BJ (cell line): ENCODE data around the gene RRBP1. TPM values are rescaled to one million over a fixed set of nuclear protein-coding genes. Genes with fewer than 3 reads are reported as not detected.

ENCODE experiments used
- CTCF ChIA-PET: fragments of 350-600 bp; formaldehyde crosslinking; extraction: SDS; loops from one replicate; lab custom pipeline; 2021; ENCODE audit warnings: antibody characterized with exemption, inconsistent platforms; lab: Yijun Ruan, JAX
- POLR2A ChIA-PET: fragments of 300-600 bp; sonication (Branson Sonifier 250); formaldehyde crosslinking; extraction: SDS; loops from one replicate; lab custom pipeline; 2021; ENCODE audit warnings: antibody characterized with exemption; lab: Charles Lee
- DNase-seq: peaks from one replicate; pipeline ENCODE4 v3.0.0-alpha.2; 2011; ENCODE audit warnings: low read depth
- H3K27me3 ChIP-seq: 2 replicates; pipeline ENCODE4 v1.6.0; 2011; ENCODE audit warnings: low read length; ENCODE audit not compliant: control insufficient read depth, insufficient read depth
- H3K36me3 ChIP-seq: 2 replicates; pipeline ENCODE4 v1.5.1; 2011; ENCODE audit warnings: low read length; ENCODE audit not compliant: control insufficient read depth, insufficient read depth
- H3K4me3 ChIP-seq: 2 replicates; pipeline ENCODE4 v1.5.1; 2011; ENCODE audit warnings: low read depth, mild to moderate bottlenecking, control low read depth, low read length
- polyA plus RNA-seq: library from polyadenylated mRNA; depleted of rRNA; stranded (reverse); fragments of >200 nt; gene quantifications from 2 replicates; pipeline ENCODE4 v1.2.3, GENCODE V29; 2011
- TF ChIP-seq, protein P1 (sequence below): IDR thresholded peaks from 2 replicates; pipeline ENCODE4 v1.5.1; 2011; ENCODE audit warnings: low read depth, mild to moderate bottlenecking, control low read depth, inconsistent platforms, low read length, moderate library complexity; ENCODE audit not compliant: insufficient read depth

The RRBP1 gene
- polyA plus RNA-seq, 1 experiment: 98.7 TPM

DNA sequence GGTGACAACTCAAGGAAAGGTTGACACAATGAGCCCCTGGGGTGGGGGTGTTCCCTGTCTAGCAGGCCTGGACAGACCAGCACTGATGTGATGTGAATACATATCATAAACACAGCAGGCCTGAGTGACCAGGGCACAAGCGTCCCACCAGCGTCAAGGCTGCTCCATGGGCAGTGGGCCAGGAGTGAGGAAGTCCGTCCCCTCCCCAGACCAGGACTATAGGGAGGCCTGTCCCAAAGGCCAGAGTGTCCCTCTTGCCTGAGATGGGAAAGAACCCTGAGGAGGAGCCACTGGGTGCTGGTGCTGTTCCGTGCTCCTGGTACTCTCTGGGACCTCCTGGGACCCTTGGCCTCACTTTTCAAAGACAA is 44.6 kb downstream of the RRBP1 start:
- Histone ChIP-seq H3K36me3 (peaks cover 84% of the 10 kb centered on the region), H3K27me3 (no peaks in the 10 kb centered on the region), H3K4me3 (no peak overlapping the region)
- TF ChIP-seq, protein P1, sequence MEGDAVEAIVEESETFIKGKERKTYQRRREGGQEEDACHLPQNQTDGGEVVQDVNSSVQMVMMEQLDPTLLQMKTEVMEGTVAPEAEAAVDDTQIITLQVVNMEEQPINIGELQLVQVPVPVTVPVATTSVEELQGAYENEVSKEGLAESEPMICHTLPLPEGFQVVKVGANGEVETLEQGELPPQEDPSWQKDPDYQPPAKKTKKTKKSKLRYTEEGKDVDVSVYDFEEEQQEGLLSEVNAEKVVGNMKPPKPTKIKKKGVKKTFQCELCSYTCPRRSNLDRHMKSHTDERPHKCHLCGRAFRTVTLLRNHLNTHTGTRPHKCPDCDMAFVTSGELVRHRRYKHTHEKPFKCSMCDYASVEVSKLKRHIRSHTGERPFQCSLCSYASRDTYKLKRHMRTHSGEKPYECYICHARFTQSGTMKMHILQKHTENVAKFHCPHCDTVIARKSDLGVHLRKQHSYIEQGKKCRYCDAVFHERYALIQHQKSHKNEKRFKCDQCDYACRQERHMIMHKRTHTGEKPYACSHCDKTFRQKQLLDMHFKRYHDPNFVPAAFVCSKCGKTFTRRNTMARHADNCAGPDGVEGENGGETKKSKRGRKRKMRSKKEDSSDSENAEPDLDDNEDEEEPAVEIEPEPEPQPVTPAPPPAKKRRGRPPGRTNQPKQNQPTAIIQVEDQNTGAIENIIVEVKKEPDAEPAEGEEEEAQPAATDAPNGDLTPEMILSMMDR: no peak
- CTCF ChIA-PET: interaction anchor here (2.0 to 2.4 kb wide), 2 partner anchors 11 to 17 kb away, joined by 5 to 10 read pairs; no protein-coding TSS in a partner anchor
- POLR2A ChIA-PET: no interaction called here
- no peak for DNase-seq

DNA sequence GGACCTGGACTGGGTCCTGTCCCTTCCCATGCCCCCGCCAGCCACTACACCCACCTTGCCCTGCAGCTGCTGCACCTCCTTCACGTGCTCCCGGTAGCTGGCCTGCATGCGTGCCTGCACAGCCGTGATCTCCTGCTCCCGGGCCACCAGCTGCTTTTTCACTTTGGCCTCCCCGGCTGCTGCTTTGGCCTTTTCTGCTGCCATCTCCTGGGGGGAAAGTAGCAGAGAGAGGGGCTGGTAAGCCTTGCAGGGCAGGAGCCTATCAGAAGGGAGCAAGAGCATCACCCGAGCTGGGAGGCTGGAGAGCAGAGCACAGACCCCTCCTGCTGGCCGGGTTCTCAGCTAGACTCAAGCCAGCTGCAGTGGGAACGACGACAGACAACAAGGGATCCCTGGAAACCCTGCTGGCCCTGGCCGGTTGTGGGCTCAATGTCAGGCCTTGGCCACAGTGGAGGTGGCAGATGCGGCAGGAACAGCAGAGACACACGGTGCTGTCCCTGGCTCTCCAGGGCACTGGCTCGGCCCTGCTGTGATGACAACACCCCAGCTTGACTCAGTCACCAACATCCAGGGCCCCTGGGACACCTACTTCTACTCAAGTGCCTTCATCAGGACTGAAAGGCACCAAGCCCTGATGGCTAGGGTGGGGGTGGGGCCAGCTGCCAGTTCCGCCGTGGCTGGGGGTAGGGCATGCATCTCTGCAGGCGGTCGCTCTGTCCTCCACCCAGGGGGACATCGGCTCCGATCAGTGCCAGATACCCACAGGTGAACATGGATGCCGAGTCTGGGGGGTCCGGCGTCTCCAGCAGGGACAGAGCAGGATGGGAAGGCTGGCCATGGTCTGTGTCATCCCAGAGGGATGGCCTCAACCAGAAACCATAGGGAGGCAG is 45.3 kb downstream of the RRBP1 start:
- Histone ChIP-seq H3K4me3 (no peak overlapping the region), H3K27me3 (no peaks in the 10 kb centered on the region), H3K36me3 (peaks cover 81% of the 10 kb centered on the region)
- TF ChIP-seq, protein P1: 0 out of 2 replicates have a peak, but pooled peaks have one; percentile 6
- ChIA-PET POLR2A (no interaction called here), CTCF (interaction anchor here (1.5 to 2.4 kb wide), 2 partner anchors 17 to 302 kb away, joined by 3 to 10 read pairs; no protein-coding TSS in a partner anchor)
- no peak for DNase-seq

DNA sequence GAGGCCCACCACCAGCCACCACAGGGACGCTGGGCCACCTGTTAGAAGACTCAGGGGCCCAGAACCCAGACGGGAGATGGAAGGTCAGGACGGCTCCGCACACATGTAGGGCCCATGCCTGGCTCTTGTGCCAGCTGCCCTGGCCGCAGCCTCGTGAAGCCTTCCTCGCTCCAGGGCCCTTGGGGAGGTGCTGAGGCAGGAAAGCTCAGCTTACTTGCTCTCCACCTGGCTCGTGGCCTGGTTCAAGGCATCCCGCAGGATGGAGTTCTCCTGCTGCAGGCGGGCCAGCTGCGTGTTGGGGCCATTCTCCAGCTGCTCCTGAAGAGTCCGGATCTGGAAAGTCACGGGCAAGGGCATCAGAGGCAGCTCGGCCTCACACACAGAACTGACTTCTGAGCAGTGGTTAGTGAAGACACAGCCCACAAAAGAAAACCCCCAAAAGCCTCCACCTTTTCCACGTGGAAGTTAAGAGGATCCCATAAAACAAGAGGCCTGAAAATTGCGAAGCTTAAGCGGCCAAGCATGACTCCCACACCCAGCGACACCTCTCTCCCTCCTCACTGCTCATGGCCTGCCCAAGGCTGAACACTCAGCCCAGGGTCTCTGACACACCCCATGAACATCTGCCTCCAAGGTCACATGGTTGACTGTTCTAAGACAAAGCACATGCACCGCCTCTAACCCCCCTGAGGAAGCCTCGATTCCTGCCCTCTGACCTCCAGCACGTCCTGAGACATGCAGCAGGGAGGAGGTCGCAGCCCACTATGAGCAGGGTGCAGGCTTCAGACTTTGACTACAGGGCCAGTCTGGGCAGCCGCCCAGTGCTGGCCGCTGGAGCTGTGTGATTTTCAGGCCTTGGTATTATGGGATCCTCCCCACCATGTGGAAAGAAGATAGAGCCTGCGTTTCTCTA is 46.5 kb downstream of the RRBP1 start:
- POLR2A ChIA-PET: no interaction called here
- TF ChIP-seq, protein P1: no peak
- DNase-seq: no peak

DNA sequence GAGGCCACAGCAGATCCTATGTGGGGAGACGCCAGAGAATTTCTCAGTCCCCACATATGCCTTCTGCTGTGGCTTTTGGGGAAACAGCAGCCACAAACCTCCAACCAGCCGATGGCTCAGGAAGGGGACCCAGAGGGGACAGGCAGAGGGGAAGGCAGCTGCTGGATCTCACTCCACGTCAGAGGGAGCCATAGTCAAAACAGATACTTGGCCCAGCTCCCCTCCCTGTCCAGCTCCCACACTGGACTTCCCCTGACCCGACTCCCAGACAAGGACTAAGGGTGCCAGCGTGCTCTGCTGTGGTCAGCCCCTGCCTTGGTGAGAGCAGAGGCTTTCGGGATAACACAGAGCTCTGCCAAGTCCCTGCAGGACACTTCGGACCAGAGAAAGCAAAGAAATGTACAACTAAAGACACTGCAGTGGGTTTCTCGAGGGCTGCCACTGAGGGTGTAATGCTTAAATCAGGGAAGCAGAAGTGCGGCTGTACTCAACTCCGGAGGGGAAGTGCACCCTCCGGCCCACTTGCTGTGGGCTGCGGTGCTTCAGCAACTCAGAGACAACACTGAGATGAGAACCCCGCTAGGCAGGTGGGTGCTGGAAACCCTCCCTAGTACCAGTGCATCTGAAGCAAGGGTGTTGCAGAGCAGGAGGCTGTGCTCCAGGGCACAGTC is 47.2 kb downstream of the RRBP1 start:
- ChIA-PET POLR2A (no interaction called here), CTCF (interaction anchor here (1.3 to 2.4 kb wide), 4 partner anchors 17 to 304 kb away, joined by 3 to 8 read pairs (median 3); no protein-coding TSS in a partner anchor)
- peaks cover 81% of the 10 kb centered on the region for H3K36me3 ChIP-seq
- TF ChIP-seq, protein P1: no peak
- DNase-seq: no peak
- H3K27me3 ChIP-seq: no peaks in the 10 kb centered on the region
- H3K4me3 ChIP-seq: no peak overlapping the region

More for the DNA sequence above, 46.5 kb downstream of the RRBP1 start:
- Histone ChIP-seq H3K27me3 (no peaks in the 10 kb centered on the region), H3K4me3 (no peak overlapping the region), H3K36me3 (peaks cover 80% of the 10 kb centered on the region)
- CTCF ChIA-PET: interaction anchor here (1.5 kb wide), 2 partner anchors 18 to 303 kb away, joined by 3 read pairs; no protein-coding TSS in a partner anchor
